MM.1S (cell line): ENCODE data around the gene GAS7.

Experiments
- DNase-seq: peaks from one replicate; pipeline ENCODE4 v3.0.0-alpha.2; 2015
- H2AFZ ChIP-seq: fragments of 300-600 bp; sonication (generic); 2 replicates; pipeline ENCODE4 v1.6.0; 2016; ENCODE audit warnings: antibody characterized with exemption, low read length
- H3F3A ChIP-seq: fragments of 300-600 bp; sonication (generic); 2 replicates; pipeline ENCODE4 v1.6.1; 2016; ENCODE audit warnings: mild to moderate bottlenecking, antibody characterized with exemption, low read length, moderate library complexity, mixed read lengths; ENCODE audit not compliant: insufficient read depth
- H3K27ac ChIP-seq: fragments of 300-600 bp; sonication (generic); 2 replicates; pipeline ENCODE4 v1.5.1; 2016; ENCODE audit warnings: mild to moderate bottlenecking, low read length
- H3K27me3 ChIP-seq: fragments of 300-600 bp; sonication (generic); replicated peaks from 2 replicates; pipeline ENCODE4 v1.6.0; 2016; ENCODE audit warnings: low read length; ENCODE audit not compliant: insufficient read depth
- H3K36me3 ChIP-seq: fragments of 300-600 bp; sonication (generic); replicated peaks from 2 replicates; pipeline ENCODE4 v1.6.1; 2016; ENCODE audit warnings: mild to moderate bottlenecking, low read length, mixed read lengths; ENCODE audit not compliant: insufficient read depth
- H3K4me1 ChIP-seq: fragments of 300-600 bp; sonication (generic); 2 replicates; pipeline ENCODE4 v1.6.1; 2016; ENCODE audit warnings: low read length, mixed read lengths
- H3K4me2 ChIP-seq: fragments of 300-600 bp; sonication (generic); 2 replicates; pipeline ENCODE4 v1.6.0; 2016; ENCODE audit warnings: low read depth, low read length
- H3K4me3 ChIP-seq: fragments of 300-600 bp; sonication (generic); 2 replicates; pipeline ENCODE4 v1.5.1; 2016; ENCODE audit warnings: low read length, mixed read lengths
- H3K79me2 ChIP-seq: fragments of 300-600 bp; sonication (generic); 2 replicates; pipeline ENCODE4 v1.6.1; 2016; ENCODE audit warnings: mixed run types, low read length, mixed read lengths
- H3K9ac ChIP-seq: fragments of 300-600 bp; sonication (generic); 2 replicates; pipeline ENCODE4 v1.6.1; 2016; ENCODE audit warnings: low read length, mixed read lengths
- H3K9me2 ChIP-seq: fragments of 300-600 bp; sonication (generic); replicated peaks from 2 replicates; pipeline ENCODE4 v1.6.1; 2016; ENCODE audit warnings: mild to moderate bottlenecking, low read length, mixed read lengths; ENCODE audit not compliant: insufficient read depth
- H3K9me3 ChIP-seq: fragments of 300-600 bp; sonication (generic); replicated peaks from 2 replicates; pipeline ENCODE4 v1.6.1; 2016; ENCODE audit warnings: mild to moderate bottlenecking, low read length, mixed read lengths; ENCODE audit not compliant: insufficient read depth
- H4K20me1 ChIP-seq: fragments of 300-600 bp; sonication (generic); 2 replicates; pipeline ENCODE4 v1.6.1; 2016; ENCODE audit warnings: mild to moderate bottlenecking, low read length, moderate library complexity, mixed read lengths; ENCODE audit not compliant: insufficient read depth
- EZH2 ChIP-seq: fragments of 300-600 bp; sonication (generic); optimal IDR thresholded peaks from 2 replicates; pipeline ENCODE3; 2017; ENCODE audit warnings: low read depth, mild to moderate bottlenecking, antibody characterized with exemption, low read length, mixed read lengths
- EZH2phosphoT487 ChIP-seq: fragments of 300-600 bp; sonication (generic); IDR thresholded peaks from 2 replicates; pipeline ENCODE4 v1.6.1; 2018; ENCODE audit warnings: antibody characterized with exemption, low read length
- TF ChIP-seq, protein P1 (sequence below): fragments of 300-600 bp; sonication (generic); IDR thresholded peaks from 2 replicates; pipeline ENCODE4 v1.5.1; 2016; ENCODE audit warnings: antibody characterized with exemption, low read length, mixed read lengths

Gene GAS7

GRCh38 chr17:10105513-10106001 lies 92.8 kb downstream of the GAS7 start:
- Histone ChIP-seq H3K9me2 (no peaks in the 10 kb centered on the region), H3K9me3 (no peaks in the 10 kb centered on the region), H3K79me2 (no peaks in the 10 kb centered on the region), H3K4me3 (no peak overlapping the region), H3K27me3 (no peaks in the 10 kb centered on the region), H3K4me2 (no peak overlapping the region), H3K36me3 (no peaks in the 10 kb centered on the region), H2AFZ (no peak overlapping the region), H3K4me1 (no peaks in the 10 kb centered on the region), H3K27ac (no peak overlapping the region), H4K20me1 (no peaks in the 10 kb centered on the region), H3F3A (no peaks in the 10 kb centered on the region), H3K9ac (no peak overlapping the region)
- no peak for DNase-seq
- no peak for TF ChIP-seq EZH2
- no peak for TF ChIP-seq EZH2phosphoT487
- TF ChIP-seq, protein P1, sequence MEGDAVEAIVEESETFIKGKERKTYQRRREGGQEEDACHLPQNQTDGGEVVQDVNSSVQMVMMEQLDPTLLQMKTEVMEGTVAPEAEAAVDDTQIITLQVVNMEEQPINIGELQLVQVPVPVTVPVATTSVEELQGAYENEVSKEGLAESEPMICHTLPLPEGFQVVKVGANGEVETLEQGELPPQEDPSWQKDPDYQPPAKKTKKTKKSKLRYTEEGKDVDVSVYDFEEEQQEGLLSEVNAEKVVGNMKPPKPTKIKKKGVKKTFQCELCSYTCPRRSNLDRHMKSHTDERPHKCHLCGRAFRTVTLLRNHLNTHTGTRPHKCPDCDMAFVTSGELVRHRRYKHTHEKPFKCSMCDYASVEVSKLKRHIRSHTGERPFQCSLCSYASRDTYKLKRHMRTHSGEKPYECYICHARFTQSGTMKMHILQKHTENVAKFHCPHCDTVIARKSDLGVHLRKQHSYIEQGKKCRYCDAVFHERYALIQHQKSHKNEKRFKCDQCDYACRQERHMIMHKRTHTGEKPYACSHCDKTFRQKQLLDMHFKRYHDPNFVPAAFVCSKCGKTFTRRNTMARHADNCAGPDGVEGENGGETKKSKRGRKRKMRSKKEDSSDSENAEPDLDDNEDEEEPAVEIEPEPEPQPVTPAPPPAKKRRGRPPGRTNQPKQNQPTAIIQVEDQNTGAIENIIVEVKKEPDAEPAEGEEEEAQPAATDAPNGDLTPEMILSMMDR = no peak

GRCh38 chr17:10103712-10104111 lies 94.7 kb downstream of the GAS7 start:
- H4K20me1 ChIP-seq = no peaks in the 10 kb centered on the region
- H3K9me3 ChIP-seq = no peaks in the 10 kb centered on the region
- H3K9ac ChIP-seq = no peak overlapping the region
- no peaks in the 10 kb centered on the region for H3K79me2 ChIP-seq
- no peaks in the 10 kb centered on the region for H3F3A ChIP-seq
- no peak overlapping the region for H3K27ac ChIP-seq
- no peaks in the 10 kb centered on the region for H3K4me1 ChIP-seq
- H3K4me3 ChIP-seq = no peak overlapping the region
- no peaks in the 10 kb centered on the region for H3K9me2 ChIP-seq
- no peaks in the 10 kb centered on the region; the same call in 1 of the 2 replicates for H3K27me3 ChIP-seq
- no peak for DNase-seq
- H3K4me2 ChIP-seq = no peak overlapping the region
- H3K36me3 ChIP-seq = no peaks in the 10 kb centered on the region
- H2AFZ ChIP-seq = no peak overlapping the region
- TF ChIP-seq, protein P1 = no peak
- TF ChIP-seq EZH2phosphoT487 = no peak
- TF ChIP-seq EZH2 = no peak

DNA sequence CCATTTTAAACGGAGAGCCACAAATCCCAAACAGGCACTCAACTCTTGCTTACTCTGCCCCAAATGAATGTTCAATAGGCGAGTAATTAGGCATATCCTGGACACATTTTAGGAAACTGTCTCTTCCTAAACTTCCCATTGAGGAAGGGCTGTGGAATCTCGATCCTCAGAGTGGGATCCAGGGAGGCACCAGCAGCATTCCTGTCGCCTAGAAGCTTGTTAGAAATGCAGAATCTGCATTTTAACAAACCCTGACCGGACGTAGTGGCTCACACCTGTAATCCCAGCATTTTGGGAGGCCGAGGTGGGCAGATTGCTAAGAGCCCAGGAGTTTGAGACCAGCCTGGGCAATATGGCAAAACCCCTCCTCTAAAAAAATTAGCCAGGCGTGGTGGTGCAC lies 95.6 kb downstream of the GAS7 start:
- no peaks in the 10 kb centered on the region for H3K9me3 ChIP-seq
- H2AFZ ChIP-seq = no peak overlapping the region
- H3K4me3 ChIP-seq = no peak overlapping the region
- H3F3A ChIP-seq = no peaks in the 10 kb centered on the region
- no peaks in the 10 kb centered on the region; the same call in 1 of the 2 replicates for H3K27me3 ChIP-seq
- no peak overlapping the region for H3K27ac ChIP-seq
- no peak overlapping the region for H3K4me2 ChIP-seq
- no peak overlapping the region for H3K9ac ChIP-seq
- H4K20me1 ChIP-seq = no peaks in the 10 kb centered on the region
- no peaks in the 10 kb centered on the region for H3K36me3 ChIP-seq
- TF ChIP-seq, protein P1 = no peak
- no peaks in the 10 kb centered on the region for H3K4me1 ChIP-seq
- no peaks in the 10 kb centered on the region for H3K79me2 ChIP-seq
- H3K9me2 ChIP-seq = no peaks in the 10 kb centered on the region
- no peak for DNase-seq
